Lung (tissue), 12 donors: ENCODE data around the gene BSDC1. TPM values are rescaled to one million over a fixed set of nuclear protein-coding genes. Genes with fewer than 3 reads are reported as not detected.

Experiments
- ATAC-seq: fragments of 200-7000 bp; cut with Tn5 transposase; one replicate; pipeline ENCODE4 v1.9.1; 2020; ENCODE audit warnings: moderate number of reproducible peaks; ENCODE audit not compliant: insufficient read depth, low FRiP score
- DNase-seq, 3 donors: peaks; one replicate each; pipeline ENCODE4 v3.0.0-alpha.2; 2013 to 2017
- H3K27ac ChIP-seq, 2 donors: one replicate each; pipeline ENCODE4 v1.5.1; 2013; ENCODE audit warnings: mild to moderate bottlenecking in 2 of 2, moderate library complexity in 2 of 2, control low read depth in 1 of 2, inconsistent platforms in 1 of 2, low read depth in 1 of 2, low read length in 1 of 2
- H3K27me3 ChIP-seq, 3 donors: one replicate each; pipeline ENCODE4 v1.5.1; 2013; ENCODE audit warnings: low read length in 2 of 3; ENCODE audit not compliant: control insufficient read depth in 3 of 3, insufficient read depth in 3 of 3
- H3K36me3 ChIP-seq, 4 donors: one replicate each; pipeline ENCODE4 v1.5.1; 2013; ENCODE audit warnings: low read length in 4 of 4, mild to moderate bottlenecking in 1 of 4, moderate library complexity in 1 of 4; ENCODE audit not compliant: control insufficient read depth in 4 of 4, insufficient read depth in 4 of 4
- H3K4me1 ChIP-seq, 5 donors: one replicate each; pipeline ENCODE4 v1.5.1; 2013; ENCODE audit warnings: low read length in 5 of 5, mild to moderate bottlenecking in 2 of 5, moderate library complexity in 1 of 5; ENCODE audit not compliant: control insufficient read depth in 5 of 5, insufficient read depth in 5 of 5
- H3K4me3 ChIP-seq: one replicate; pipeline ENCODE4 v1.5.1; 2013; ENCODE audit warnings: mild to moderate bottlenecking, control low read depth, moderate library complexity
- H3K9ac ChIP-seq, 2 donors: one replicate each; pipeline ENCODE4 v1.5.1; 2013; ENCODE audit warnings: low read length in 2 of 2, control low read depth in 1 of 2; ENCODE audit not compliant: insufficient read depth in 1 of 2
- H3K9me3 ChIP-seq, 4 donors: one replicate each; pipeline ENCODE4 v1.5.1; 2013; ENCODE audit warnings: low read length in 3 of 4, mild to moderate bottlenecking in 1 of 4, moderate library complexity in 1 of 4; ENCODE audit not compliant: control insufficient read depth in 4 of 4, insufficient read depth in 3 of 4
- CTCF ChIP-seq: IDR thresholded peaks from 2 replicates; pipeline ENCODE4 v1.5.1; 2012; ENCODE audit warnings: mild to moderate bottlenecking; ENCODE audit errors: control extremely low read depth, extremely low read depth
- WGBS, 2 donors: extraction: QIAGEN DNeasy Blood & Tissue Kit; methylation state at CpG; one replicate each; pipeline ENCODE4 v1.1.7; 2013; 5-methylcytosine and 5-hydroxymethylcytosine counted together
- polyA plus RNA-seq, 2 donors: library from polyadenylated mRNA; stranded (reverse); fragments of 200-250 nt; gene quantifications; one replicate each; pipeline ENCODE4 v1.2.1, GENCODE V29; 2013
- total RNA-seq, 2 donors: library from RNA; depleted of rRNA in 1 of 2; stranded (reverse); fragments of >200 nt in 1 of 2; gene quantifications; one replicate each; pipeline ENCODE4 v1.2.1, GENCODE V29; 2014 to 2021
- donor health status: control.
- donor health status: control.
- donor health status: Bipolar disorder and iron deficiency.
- donor health status: healthy.
- donor health status: DM: yes; HTN: yes; CAD: no.

Gene BSDC1
- total and polyA plus RNA-seq, 4 donors: 32.8 to 80.5 (median 48.3) TPM

DNA sequence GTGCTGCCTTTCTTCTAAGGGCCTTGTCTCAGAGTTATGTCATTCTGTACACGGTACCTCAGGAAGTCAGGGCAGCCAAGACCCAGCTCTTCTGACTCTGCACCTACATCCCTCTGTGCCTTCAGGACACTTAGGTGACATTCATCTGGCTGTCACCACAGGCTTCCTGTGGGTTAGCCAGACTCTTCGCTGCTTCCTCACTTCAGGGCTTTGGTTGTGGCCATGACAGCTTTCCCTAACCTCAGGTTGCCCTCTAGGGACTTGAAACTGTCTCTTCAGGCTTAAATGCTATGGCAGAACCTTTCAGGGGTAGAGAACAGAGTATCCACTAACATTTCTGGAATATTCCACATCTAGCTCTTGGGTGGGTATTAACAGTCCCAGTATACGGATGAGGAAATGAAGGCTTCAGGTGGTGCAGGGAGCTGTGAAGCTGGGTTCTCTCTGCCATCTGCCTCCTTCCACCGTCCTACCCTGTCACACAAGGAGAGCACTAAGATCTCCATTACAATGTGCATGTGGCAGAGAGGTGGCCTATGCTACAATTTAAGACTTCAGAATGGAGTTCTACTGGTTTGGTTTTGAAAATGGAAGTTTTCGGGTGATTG lies 22.0 kb downstream of the BSDC1 start:
- no peak for ATAC-seq
- H3K27me3 ChIP-seq: no peaks in the 10 kb centered on the region
- 62 to 69% methylated on average over 5 of the region's 5 CpGs for WGBS, 2 donors

DNA sequence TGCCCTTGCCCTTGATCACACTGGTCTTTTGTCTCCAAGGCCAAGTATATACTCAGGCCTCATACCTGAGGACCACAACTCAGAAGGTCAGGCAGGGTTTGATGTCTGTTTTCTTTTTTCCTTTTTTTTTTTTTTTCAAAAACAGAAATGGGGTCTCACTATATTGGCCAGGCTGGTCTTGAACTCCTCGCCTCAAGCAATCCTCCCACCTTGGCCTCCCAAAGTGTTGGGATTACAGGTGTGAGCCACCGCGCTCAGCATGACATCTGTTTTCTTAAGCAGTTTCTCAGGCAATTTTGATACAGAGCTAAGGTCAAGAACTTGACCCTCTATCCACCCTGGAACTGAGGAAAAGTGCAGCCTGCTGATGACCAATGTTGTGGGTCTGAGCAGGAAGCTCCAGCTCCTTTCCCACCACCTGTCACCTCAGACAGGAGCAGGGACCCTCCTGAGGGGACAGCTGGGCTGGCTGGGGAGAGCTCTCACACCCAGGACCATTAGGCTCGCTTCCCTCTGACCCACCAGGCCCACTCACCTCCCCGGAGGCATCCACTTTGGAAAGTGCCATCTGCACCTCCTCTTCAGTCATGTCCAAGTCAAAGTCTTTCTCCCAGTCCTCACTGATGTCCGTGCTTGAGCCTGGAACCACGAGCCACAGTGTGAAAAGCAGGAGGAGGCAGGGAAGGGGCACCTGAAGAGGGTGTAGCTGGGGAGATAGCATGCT lies 26.2 kb downstream of the BSDC1 start:
- Histone ChIP-seq H3K27ac (no peak overlapping the region), H3K36me3 (peaks cover 28 to 60% (median 40%) of the 10 kb centered on the region in 4 donors), H3K9ac (no peak overlapping the region), H3K4me3 (no peak overlapping the region), H3K4me1 (no peaks in the 10 kb centered on the region), H3K27me3 (no peaks in the 10 kb centered on the region), H3K9me3 (no peaks in the 10 kb centered on the region)
- no peak for TF ChIP-seq CTCF
- DNase-seq (no peak), ATAC-seq (no peak)
- WGBS, 2 donors: 96 to 98% methylated on average over 7 of the region's 7 CpGs

More for the DNA sequence above, 22.0 kb downstream of the BSDC1 start:
- Histone ChIP-seq H3K4me3 (no peak overlapping the region), H3K36me3 (peaks cover 42 to 60% (median 49%) of the 10 kb centered on the region in 4 donors), H3K9me3 (no peaks in the 10 kb centered on the region), H3K9ac (no peak overlapping the region), H3K27ac (no peak overlapping the region), H3K4me1 (no peaks in the 10 kb centered on the region)
- DNase-seq: no peak
- no peak for TF ChIP-seq CTCF

DNA sequence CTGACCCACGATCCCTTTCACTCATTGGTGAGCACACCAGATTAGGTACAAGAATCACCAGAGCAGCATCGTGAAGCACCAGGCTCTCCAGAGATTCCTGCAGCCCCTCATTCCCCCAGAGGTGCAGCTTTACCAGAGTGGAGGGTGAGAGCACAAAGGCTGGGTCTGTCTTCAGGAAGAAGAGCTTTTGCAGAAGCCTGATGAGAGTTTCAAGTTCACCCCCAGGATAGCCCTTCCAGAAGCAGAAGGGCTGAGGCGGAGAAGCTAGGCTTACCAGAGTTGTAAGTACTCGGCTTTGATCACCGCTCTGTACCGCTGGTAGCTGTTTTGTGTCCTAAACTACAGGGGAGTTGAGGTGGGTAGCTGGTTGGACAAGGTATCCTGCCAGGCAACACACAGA lies 28.8 kb downstream of the BSDC1 start:
- H3K4me3 ChIP-seq: no peak overlapping the region
- TF ChIP-seq CTCF: no peak
- H3K9ac ChIP-seq: no peak overlapping the region
- DNase-seq: no peak
- ATAC-seq: no peak
- no peaks in the 10 kb centered on the region for H3K9me3 ChIP-seq
- 90 to 95% methylated on average over 6 of the region's 6 CpGs for WGBS, 2 donors
- H3K4me1 ChIP-seq: peaks cover 0 to 13% (median 5%) of the 10 kb centered on the region in 5 donors
- H3K36me3 ChIP-seq: peaks cover 16 to 46% (median 33%) of the 10 kb centered on the region in 4 donors
- no peaks in the 10 kb centered on the region for H3K27me3 ChIP-seq
- no peak overlapping the region for H3K27ac ChIP-seq
